GM21723 (cell line): Measurements from ENCODE around the gene C1QL1.

Experiments
- ATAC-seq: cut with Tn5 transposase; IDR thresholded peaks from one replicate; pipeline ENCODE4 v1.9.1; 2021; ENCODE audit warnings: mild to moderate bottlenecking, moderate library complexity; ENCODE audit not compliant: unreplicated experiment

C1QL1 gene

DNA sequence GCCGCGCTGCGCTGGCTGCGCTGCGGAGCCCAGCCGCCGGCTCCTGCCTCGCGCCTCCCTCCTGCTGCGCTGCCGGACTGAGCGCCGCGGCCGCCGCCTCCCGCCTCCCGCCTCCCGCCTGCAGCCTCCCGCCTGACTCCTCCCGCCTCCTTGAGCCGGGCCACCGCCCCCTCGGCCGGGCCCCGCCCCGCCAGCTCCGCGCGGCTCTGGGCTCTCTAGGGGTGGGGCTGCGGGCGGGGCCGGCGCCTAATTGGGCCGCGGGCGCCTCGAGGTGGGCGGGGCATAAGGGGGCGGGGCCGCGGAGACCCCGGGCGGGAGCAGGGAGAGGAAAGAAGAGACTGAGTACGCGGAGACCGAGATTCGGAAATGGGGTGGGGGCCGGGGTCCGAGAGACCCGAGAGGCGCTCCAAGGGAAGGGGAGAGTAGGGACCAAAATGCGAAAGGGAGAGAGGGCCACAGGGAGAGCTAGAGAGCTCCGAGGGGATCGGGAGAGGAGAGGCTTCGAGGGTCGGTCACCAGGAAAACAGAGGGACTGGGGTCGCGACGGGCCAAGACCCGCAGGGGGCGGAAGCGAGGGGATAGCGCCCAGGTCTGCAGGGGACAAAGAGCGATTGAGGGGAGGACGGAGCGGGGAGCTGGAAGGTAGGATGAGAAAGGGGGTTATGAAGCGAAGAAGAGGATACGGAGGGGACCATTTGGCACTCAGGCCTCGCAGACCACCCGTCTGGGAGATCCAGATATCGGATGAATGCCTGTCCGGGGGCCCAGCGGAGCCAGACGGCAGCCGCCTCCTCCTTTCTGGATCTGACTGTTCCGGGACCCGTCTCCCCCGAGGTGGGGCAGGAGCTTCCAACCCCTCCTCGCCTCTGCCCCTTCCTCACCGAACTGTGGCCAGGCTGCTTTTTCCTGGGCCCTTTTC lies at the start of gene C1QL1:
Gene C1QL1 (minus strand): TSS at position 79 of the 919 bp plus-strand sequence. CDS start 255 bp downstream, outside the sequence.
- ATAC-seq = peak; percentile 82

DNA sequence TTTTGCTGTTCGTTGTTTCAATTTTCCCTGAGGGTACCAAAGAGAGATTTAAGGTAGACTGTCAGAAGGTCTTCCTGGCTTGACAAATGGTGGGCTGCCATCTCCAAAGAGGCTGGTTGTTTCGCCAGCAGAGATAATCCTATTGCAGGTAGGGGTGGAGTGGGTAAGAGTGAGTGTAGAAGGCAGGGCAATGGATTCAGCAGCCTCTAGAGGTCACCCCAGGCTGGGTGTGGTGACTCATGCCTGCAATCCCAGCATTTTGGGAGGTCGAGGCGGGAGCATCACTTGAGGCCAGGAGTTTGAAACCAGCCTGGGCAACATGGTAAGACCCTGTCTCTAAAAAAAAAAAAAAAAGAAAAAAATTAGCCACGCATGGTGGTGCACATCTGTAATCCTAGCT lies 48.7 kb upstream of the C1QL1 start:
- ATAC-seq = no peak

DNA sequence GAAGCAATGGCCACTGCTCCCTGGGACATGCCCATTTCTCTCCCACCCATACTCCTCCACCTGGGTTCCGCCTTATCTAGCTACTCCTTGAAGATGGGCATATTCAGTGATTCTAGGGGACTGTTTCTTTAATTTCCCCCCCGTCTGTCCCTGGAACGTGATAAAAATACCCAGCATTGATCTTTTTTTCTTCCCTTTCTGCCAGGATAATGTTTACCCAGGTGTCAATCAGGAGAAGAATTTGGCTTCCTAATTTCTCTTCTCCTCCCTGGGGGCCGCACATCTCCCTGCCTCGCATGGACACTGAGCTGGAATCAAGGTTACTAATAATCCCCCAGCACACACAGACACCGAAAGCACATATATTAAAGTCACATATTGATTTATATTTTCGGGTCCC lies 48.1 kb upstream of the C1QL1 start:
- no peak for ATAC-seq

DNA sequence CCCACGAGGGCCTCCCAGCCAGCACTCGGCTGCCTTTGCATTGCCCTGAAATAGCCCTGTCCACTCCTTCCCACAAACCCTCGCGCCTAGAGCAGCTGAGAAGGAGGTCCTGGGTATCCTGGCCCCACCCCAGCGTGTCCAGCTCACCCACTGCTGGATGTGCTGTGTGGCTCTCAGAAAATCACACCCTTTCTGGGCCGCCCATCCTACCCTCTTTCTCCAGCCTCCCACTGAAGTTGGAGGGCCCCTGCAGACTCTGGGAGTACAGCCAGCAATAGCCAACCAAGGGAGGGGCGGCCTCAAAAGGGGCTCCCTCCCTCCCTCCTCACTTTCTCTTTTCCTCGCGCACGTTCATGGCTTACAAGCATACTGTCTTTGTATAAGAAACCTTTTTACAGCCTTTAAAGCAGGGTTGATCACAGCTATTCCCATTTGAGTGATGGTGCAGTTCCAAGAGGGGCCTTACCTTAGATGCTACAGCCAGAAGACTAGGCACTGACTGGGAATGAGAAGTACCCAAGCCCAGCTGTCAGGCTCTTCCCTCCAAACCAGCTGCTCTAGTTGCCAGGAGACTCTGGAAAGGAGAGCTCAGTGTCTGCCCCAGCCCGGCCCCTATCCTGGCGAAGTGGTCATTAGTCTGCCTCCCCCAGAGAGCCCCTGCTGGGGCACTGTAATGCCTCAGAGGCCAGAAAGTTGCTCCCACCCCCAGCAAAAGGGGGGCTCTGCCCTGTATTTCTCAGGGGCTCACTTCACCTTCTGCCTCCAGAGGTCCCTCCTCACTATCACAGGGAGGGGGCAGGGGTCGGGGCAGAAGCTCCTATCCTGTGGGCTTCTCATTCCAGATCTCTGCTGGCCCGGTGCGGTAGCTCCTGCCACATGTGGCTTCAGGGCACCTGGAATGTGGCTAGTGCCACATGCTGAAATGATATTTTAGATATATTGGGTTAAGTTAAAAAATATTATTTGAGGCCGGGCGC lies 45.2 kb upstream of the C1QL1 start:
- ATAC-seq = no peak

DNA sequence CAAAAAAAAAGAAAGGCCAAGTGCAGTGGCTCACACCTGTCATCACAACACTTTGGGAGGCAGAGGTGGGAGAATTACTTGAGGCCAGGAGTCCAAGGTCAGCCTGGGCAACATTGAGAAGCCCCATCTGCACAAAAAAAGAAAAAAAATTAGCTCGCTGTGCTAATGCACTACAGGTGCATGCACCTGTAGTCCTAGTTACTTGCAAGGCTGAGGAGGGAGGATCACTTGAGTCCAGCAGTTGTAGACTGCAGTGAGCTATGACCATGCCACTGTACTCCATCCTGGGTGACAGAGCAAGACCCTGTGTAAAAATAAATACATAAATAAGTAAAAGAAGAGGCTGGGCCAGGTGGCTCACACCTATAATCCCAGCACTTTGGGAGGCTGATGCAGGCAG lies 43.7 kb upstream of the C1QL1 start:
- no peak for ATAC-seq

DNA sequence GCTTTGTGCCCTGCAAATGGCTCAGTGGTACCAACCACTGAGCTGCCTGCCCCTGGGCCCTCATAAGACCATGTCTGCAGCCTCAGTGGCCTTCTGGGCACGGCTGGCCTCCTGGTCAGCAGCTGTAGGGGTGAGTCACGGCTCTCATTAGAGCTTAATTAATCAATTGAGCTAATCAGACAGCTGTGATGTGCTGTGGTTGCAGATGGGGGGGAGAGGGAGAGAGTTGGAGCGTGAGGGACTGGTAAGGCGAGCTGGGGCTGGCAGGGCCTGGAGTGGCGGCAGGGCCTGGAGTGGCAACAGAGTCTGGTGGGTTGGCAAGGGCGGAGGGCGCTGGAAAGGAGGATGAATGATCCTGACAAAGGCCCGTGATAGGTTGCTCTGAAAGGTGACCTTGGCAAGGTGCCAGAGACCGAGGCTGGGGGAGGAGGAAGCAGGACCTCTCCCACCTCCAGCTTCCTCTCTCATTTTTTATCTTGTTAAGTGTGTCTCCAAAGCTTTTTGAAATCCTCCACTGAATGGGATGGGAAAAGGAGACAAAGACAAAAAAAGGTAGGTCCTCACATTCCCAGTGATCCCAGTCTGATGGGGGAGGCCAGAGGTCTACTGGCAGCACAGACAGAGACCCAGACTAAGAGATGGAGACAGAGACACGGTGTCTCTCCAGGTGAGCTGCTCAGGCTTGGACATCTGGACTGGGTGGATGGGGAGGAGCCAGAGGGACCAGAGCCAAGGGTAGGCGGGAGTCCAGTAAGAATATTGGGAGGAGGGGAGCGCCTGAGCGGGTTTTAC lies 41.8 kb upstream of the C1QL1 start:
- ATAC-seq = no peak

DNA sequence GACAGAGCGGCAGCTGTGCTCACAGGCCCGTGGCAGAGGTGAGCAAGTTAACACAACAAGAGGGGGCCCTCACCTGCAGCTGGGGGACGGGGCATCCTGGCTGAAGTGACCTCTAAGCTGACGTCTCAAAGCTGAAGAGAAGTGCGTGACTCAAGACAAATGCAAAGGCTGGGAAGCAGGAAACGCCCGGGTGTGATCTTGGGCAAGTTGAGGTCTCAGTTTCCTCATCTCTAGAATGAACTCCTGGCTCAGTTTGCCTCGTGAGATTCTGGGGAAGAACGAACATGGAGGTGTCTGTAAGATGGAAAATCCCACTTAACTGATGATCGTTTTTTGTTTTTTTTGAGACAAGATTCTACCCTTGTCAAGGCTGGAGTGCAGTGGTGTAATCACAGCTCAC lies 40.1 kb upstream of the C1QL1 start:
- ATAC-seq = no peak

DNA sequence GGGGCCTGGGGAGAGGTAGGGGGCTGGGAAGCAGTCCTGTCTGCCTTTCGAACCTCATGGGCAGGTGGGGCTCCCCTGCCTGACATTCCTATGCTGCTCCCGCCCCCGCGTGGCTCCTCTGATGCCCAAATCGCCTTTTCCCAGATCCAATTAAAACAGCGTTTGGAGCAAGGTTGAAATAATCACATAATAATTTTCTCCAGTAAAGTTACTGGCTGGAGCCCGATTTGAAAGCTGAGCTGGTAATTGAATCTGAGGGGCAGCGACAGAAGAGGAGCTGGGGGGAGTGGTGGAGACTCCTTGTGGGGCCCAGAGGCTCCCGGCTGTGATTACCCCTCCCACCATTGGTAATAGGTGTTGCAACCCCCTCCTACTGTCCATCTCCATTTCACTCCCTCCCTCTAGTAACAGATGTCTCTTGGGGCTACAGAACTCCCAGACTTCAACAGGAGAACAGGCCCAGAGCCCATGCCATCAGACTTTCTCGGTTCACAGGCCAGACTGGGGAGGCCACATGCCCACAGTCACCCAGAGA lies 38.9 kb upstream of the C1QL1 start:
- ATAC-seq = no peak

DNA sequence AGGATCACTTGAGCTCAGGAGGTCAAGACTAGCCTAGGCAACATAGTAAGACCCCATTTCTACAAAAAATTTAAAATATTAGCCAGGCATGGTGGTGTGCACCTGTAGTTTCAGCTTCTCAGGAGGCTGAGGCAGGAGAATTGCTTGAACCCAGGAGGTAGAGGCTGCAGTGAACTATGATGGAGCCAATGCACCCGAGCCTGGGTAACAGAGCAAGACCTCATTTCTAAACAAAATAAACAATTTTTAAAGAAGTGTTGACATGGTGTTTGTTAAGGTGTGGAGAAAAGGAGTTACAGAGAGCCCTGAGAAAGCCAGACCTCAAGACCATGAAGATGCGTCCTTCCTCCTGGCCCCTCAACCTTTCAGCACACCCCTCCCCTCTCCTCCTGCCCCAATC lies 37.6 kb upstream of the C1QL1 start:
- no peak for ATAC-seq

DNA sequence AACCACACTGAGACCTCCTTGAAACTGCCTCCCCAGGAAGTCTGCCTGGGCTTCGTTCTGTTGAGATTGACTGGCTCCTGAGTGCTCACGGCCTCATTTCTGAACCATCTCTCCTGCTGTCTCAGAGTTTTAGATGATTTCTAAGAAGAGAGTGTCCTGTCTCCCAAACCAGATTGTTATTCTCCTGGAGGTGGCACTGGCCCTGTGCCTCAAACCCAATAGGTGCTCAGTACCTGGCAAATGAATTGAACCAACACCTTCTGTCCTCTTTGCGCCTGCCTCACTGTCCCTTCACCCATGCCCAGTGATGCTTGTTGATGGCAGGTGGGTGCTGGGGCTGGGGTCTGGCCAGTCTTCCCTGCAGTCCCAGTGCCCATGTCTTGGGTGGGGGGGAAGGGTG lies 36.3 kb upstream of the C1QL1 start:
- ATAC-seq = no peak

DNA sequence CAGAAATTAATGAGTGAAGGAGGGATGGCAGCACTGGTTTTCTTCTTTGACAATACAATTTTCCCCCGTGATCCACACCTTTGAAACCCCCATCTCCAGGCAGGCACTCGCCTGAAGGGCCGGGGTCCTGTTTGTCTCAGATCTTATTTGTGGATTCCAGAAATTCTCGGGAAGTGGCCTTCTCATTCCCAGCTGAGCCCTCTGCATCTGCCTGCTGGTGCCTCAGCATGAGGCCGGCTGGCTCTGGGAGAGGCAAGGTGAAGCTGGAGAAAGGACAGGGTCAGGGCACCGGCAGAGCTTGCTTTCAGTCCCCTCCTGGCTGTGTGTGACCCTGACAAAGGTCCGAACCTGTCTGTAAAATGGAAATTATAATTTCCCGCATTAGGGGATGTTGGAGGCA lies 35.8 kb upstream of the C1QL1 start:
- ATAC-seq = no peak

DNA sequence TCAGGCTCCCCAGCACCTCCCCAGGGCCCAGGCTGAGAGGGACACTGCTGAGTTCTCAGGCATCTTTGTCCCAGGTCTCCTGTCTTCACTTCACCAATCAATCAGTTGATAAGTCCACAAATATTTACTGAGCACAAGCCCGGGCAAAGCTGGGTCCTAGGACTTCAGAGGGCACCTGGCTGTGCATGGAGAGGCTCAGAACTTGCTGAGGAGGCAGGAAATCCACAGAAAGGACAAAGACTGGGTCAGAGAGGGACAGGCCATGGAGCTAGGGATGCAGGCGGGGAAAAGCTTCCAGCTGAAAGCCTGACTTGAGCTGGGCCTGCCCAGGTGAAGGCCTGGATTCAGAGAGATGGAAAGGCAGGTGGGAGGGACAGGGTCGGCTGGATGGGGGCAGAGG lies 33.2 kb upstream of the C1QL1 start:
- ATAC-seq = no peak

DNA sequence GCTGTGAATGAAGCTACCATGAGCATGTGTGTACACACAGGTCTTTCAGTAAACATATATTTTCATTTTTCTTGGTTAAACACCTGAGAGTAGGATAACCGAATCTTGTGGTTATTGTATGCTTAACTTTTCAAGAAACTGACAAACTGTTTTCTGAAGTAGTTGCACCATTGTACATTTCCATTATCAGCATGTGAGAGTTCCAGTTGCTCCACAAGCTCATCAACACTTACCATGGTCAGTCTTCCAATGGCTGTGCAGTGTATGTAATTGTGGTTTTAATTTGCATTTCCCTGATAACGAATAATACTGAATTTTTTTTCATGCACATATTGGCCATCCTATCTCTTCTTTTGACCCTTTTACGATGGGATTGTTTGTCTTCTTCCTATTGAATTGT lies 31.3 kb upstream of the C1QL1 start:
- no peak for ATAC-seq

DNA sequence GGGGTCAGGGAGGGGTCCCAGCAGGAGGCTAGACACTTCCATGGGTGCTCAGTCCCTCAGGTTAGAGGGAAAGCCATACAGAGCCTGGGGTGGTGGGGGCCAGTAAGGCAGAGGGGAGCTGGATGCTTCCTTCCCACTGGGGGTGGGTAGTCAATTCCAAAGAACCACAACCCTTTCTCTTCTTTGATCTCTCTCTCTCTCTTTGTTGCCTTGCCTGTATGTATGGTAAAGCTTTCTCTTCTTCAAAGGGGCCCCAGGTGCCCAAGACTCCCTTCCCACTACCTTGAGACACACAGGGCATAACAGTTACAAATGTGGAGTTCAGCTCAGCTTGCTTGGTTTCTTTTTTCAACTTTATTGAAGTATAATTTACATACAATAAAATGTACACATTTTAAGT lies 30.5 kb upstream of the C1QL1 start:
- no peak for ATAC-seq

DNA sequence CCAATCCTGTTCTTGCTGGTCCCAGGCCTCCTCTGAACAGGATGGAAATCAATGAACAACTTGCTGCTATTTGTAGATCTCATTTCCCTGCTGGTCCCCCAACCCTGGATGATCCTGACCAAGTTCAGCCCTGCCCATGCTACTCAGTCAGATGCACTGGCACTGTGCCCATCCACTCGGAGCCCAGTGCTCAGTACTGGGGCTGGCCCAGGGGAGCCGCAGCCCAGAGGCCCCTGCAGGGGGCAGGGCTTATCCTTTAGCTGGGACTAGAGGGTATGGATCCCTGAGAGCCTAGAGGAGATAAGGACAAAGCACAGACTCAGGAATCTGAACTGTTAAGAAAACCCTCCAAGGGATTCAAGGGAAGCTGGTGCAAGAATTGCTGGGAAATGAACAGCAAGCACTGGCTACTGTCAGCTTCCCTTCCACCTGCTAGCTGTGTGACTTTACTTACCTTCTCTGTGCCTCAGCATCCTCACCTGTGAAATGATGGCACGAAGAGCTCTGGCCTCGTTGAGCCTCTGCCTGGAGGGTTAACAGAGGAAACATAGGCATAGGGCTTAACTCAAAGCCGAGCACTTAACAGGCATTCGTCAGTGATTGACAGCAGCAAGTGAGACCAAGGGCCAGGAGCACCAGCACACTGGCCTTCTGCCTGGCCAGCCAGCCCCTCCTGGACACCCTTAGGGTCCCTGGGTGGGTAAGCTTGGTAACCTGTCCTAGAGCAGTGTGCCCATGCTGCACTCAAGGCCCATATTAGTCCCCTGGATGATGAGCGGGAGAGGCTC lies 29.8 kb upstream of the C1QL1 start:
- ATAC-seq = no peak

DNA sequence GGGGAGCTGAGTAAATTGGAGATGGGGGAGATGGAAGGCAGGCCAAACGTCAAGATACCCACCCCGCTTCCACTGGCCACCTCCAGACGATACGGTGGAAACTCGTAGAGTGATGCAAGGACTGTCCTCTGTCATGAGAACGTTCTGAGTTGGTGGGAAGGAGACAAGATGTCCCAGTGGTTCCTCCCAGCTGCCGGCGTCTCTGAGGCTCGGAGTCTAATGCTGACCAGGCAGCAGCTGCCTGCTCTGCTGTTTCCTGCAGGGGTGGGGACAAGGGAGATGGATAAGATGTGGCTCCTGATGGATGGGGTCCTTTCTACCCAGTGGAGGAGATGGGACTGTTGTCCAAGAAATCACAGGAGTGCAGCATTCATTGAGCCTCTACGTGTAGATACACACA lies 28.2 kb upstream of the C1QL1 start:
- ATAC-seq = no peak

DNA sequence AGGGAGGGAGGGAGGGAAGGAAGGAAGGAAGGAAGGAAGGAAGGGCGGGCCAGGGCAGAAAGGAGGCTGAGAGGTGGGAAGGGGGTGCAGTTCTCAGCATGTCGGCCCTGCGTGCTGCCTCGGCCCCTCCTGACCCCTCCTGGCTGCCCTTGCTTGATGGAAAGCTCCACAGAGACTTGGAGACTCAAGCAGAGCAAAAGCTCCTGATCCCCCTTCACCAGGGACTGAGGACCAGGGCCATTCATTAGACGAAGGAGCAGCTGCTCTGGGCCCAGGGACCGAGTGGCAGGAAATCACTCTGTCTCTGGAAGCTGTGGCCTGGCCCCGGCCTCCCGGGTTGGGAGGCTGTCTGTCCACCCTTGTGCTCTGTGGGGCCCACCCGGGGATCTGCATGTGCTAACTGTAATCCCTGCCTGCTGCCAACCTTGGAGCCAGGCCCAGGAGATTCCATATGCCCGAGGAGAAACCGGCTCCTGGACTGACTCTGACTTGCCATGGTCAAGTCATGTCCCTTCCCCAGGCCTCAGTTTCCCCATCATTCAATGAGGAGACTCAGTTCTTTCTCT lies 27.4 kb upstream of the C1QL1 start:
- no peak for ATAC-seq

DNA sequence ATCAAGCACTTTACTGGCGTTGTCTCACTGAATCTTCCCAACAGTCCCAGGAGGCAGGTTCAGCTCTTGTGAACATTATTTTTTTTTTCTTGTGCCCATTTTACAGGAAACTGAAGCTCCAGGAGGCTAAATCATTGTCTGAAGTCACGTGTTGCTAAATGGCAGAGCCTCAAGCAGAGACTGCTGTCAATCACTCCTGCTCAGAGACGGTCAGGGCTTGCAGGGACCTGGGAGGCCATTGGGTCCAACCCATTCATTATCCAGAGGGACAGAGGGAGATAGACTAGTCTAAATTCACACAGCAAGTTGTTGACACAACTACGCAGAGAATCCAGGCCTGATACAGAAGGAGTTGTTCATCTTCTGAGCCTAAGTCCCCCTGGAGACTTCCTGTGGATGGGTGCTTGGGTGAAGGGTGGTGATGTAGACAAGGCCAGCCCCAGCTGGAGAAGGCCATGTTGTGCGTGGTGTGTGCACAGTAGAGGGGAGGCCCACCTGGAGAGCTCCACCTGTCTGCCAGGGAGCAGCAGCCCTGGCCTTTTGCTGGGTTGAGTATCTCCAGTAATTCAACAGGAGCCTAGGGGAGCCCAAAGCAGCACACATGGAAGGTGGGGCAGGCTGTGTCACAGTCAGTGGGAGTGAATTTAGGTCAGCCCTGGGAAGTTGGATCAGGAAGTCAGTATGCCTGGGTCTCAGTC lies 24.3 kb upstream of the C1QL1 start:
- ATAC-seq = no peak

DNA sequence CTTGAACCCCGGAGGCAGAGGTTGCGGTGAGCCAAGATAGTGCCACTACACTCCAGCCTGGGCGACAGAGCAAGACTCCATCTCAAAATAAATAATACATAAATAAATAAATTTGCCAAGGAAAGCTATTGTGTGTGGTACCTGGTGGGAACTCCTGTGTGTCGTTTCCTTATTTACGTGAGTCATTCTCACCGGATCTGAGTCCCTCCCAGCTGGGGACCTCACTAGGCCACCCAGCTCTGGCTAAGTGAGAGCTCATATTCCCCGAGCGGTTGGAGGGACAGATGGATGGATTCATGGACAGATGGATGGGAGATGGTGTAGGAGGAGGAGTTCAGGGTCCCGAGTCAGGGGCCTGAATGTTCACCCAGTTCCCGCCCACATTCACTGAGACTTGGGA lies 22.9 kb upstream of the C1QL1 start:
- no peak for ATAC-seq
